ENCODE measurements around the gene PCDHB14.
"Not testable (repeated sequence)": the region's sequence is repeated elsewhere in the genome, so short reads cannot be mapped to it uniquely, and the experiment has no call there.

PCDHB14 gene

GRCh38 chr5:141236516-141237313 is 13.6 kb downstream of the PCDHB14 start:
- no peak overlapping the region for H3K4me2 ChIP-seq (ENCODE audit: low read depth, low read length, poor library complexity, severe bottlenecking)
- no peaks in the 10 kb centered on the region for H3K4me1 ChIP-seq (ENCODE audit: insufficient read depth, low read length, poor library complexity, severe bottlenecking)
- H2AFZ ChIP-seq (ENCODE audit: low read length) = no peak overlapping the region
- H3K27me3 ChIP-seq (ENCODE audit: insufficient read depth, low read length, poor library complexity, severe bottlenecking) = no peaks in the 10 kb centered on the region
- no peak for TF ChIP-seq EZH2phosphoT487 (IDR thresholded peaks at IDR 0.05; ENCODE audit: borderline replicate concordance)
- no peak for TF ChIP-seq CTCF (conservative IDR thresholded peaks at IDR 0.05; ENCODE audit: low read length)
- no peaks in the 10 kb centered on the region for H3K79me2 ChIP-seq (ENCODE audit: insufficient read depth, low read length)
- H4K20me1 ChIP-seq (ENCODE audit: insufficient read depth, low read length, poor library complexity, severe bottlenecking) = no peaks in the 10 kb centered on the region
- no peaks in the 10 kb centered on the region for H3K9me2 ChIP-seq (replicated peaks; ENCODE audit: low read depth, low read length)
- no peak overlapping the region for H3K4me3 ChIP-seq (ENCODE audit: low read length, poor library complexity, severe bottlenecking)
- H3K9me3 ChIP-seq (ENCODE audit: insufficient read depth, low read depth, low read length) = no peaks in the 10 kb centered on the region; the same call in 1 of the 2 replicates
- H3K36me3 ChIP-seq (ENCODE audit: insufficient read depth, low read length) = no peaks in the 10 kb centered on the region
- H3K9ac ChIP-seq (ENCODE audit: low read depth, low read length, poor library complexity, severe bottlenecking) = no peak overlapping the region
- H3F3A ChIP-seq (ENCODE audit: low read depth) = no peaks in the 10 kb centered on the region

GRCh38 chr5:141241496-141241895 is 18.4 kb downstream of the PCDHB14 start:
- no peak overlapping the region for H3K4me3 ChIP-seq (ENCODE audit: low read length, poor library complexity, severe bottlenecking)
- H3K36me3 ChIP-seq (ENCODE audit: insufficient read depth, low read length) = no peaks in the 10 kb centered on the region
- H3K79me2 ChIP-seq (ENCODE audit: insufficient read depth, low read length) = no peaks in the 10 kb centered on the region
- H3K27me3 ChIP-seq (ENCODE audit: insufficient read depth, low read length, poor library complexity, severe bottlenecking) = no peaks in the 10 kb centered on the region
- TF ChIP-seq EZH2phosphoT487 (IDR thresholded peaks at IDR 0.05; ENCODE audit: borderline replicate concordance) (no peak), CTCF (conservative IDR thresholded peaks at IDR 0.05; ENCODE audit: low read length) (no peak)
- H2AFZ ChIP-seq (ENCODE audit: low read length) = no peak overlapping the region
- no peak overlapping the region for H3K9ac ChIP-seq (ENCODE audit: low read depth, low read length, poor library complexity, severe bottlenecking)
- H3K9me3 ChIP-seq (ENCODE audit: insufficient read depth, low read depth, low read length) = peaks cover 4% of the 10 kb centered on the region
- no peak overlapping the region for H3K4me2 ChIP-seq (ENCODE audit: low read depth, low read length, poor library complexity, severe bottlenecking)
- no peaks in the 10 kb centered on the region for H4K20me1 ChIP-seq (ENCODE audit: insufficient read depth, low read length, poor library complexity, severe bottlenecking)
- no peaks in the 10 kb centered on the region for H3F3A ChIP-seq (ENCODE audit: low read depth)
- H3K4me1 ChIP-seq (ENCODE audit: insufficient read depth, low read length, poor library complexity, severe bottlenecking) = no peaks in the 10 kb centered on the region
- no peaks in the 10 kb centered on the region for H3K9me2 ChIP-seq (replicated peaks; ENCODE audit: low read depth, low read length)

- Histone ChIP-seq H3K27me3 (ENCODE audit: insufficient read depth, low read length, poor library complexity, severe bottlenecking) (no peaks in the 10 kb centered on the region), H4K20me1 (ENCODE audit: insufficient read depth, low read length, poor library complexity, severe bottlenecking) (no peaks in the 10 kb centered on the region), H3K79me2 (ENCODE audit: insufficient read depth, low read length) (no peaks in the 10 kb centered on the region), H2AFZ (ENCODE audit: low read length) (no peak within 1 kb of the TSS), H3K9ac (ENCODE audit: low read depth, low read length, poor library complexity, severe bottlenecking) (no peak within 1 kb of the TSS), H3K4me2 (ENCODE audit: low read depth, low read length, poor library complexity, severe bottlenecking) (no peak within 1 kb of the TSS), H3K4me1 (ENCODE audit: insufficient read depth, low read length, poor library complexity, severe bottlenecking) (no peaks in the 10 kb centered on the region), H3K9me2 (replicated peaks; ENCODE audit: low read depth, low read length) (no peaks in the 10 kb centered on the region), H3K9me3 (ENCODE audit: insufficient read depth, low read depth, low read length) (peaks cover 5% of the 10 kb centered on the region), H3K4me3 (ENCODE audit: low read length, poor library complexity, severe bottlenecking) (no peak within 1 kb of the TSS), H3K36me3 (ENCODE audit: insufficient read depth, low read length) (no peaks in the 10 kb centered on the region), H3F3A (ENCODE audit: low read depth) (no peaks in the 10 kb centered on the region)
- TF ChIP-seq EZH2phosphoT487 (IDR thresholded peaks at IDR 0.05; ENCODE audit: borderline replicate concordance) (no peak), CTCF (conservative IDR thresholded peaks at IDR 0.05; ENCODE audit: low read length) (no peak)
Measured at GRCh38 chr5:141245250-141245717, 22.1 kb downstream of the PCDHB14 start, which contains the start of gene PCDHB15. PCDHB15 (plus strand) TSS chr5:141245395; CDS start chr5:141245579, 184 bp downstream.

GRCh38 chr5:141246971-141247370 is 23.8 kb downstream of the PCDHB14 start:
- H3K9ac ChIP-seq (ENCODE audit: low read depth, low read length, poor library complexity, severe bottlenecking); H2AFZ ChIP-seq (ENCODE audit: low read length): not testable (repeated sequence)
- H3K9me3 ChIP-seq (ENCODE audit: insufficient read depth, low read depth, low read length) = peaks cover 12% of the 10 kb centered on the region

GRCh38 chr5:141247434-141247833 is 24.3 kb downstream of the PCDHB14 start:
- H3K27me3 ChIP-seq (ENCODE audit: insufficient read depth, low read length, poor library complexity, severe bottlenecking); H3F3A ChIP-seq (ENCODE audit: low read depth); H3K9ac ChIP-seq (ENCODE audit: low read depth, low read length, poor library complexity, severe bottlenecking); H3K4me1 ChIP-seq (ENCODE audit: insufficient read depth, low read length, poor library complexity, severe bottlenecking); H3K4me2 ChIP-seq (ENCODE audit: low read depth, low read length, poor library complexity, severe bottlenecking); H2AFZ ChIP-seq (ENCODE audit: low read length); H3K36me3 ChIP-seq (ENCODE audit: insufficient read depth, low read length); H4K20me1 ChIP-seq (ENCODE audit: insufficient read depth, low read length, poor library complexity, severe bottlenecking); H3K9me2 ChIP-seq (replicated peaks; ENCODE audit: low read depth, low read length); H3K4me3 ChIP-seq (ENCODE audit: low read length, poor library complexity, severe bottlenecking); H3K79me2 ChIP-seq (ENCODE audit: insufficient read depth, low read length); H3K9me3 ChIP-seq (ENCODE audit: insufficient read depth, low read depth, low read length): not testable (repeated sequence)

More at GRCh38 chr5:141246971-141247370, 23.8 kb downstream of the PCDHB14 start:
- H3K79me2 ChIP-seq (ENCODE audit: insufficient read depth, low read length); H3K4me1 ChIP-seq (ENCODE audit: insufficient read depth, low read length, poor library complexity, severe bottlenecking); H3K36me3 ChIP-seq (ENCODE audit: insufficient read depth, low read length); H3K9me2 ChIP-seq (replicated peaks; ENCODE audit: low read depth, low read length); H3F3A ChIP-seq (ENCODE audit: low read depth); H3K4me3 ChIP-seq (ENCODE audit: low read length, poor library complexity, severe bottlenecking); H3K27me3 ChIP-seq (ENCODE audit: insufficient read depth, low read length, poor library complexity, severe bottlenecking); H3K4me2 ChIP-seq (ENCODE audit: low read depth, low read length, poor library complexity, severe bottlenecking); H4K20me1 ChIP-seq (ENCODE audit: insufficient read depth, low read length, poor library complexity, severe bottlenecking): not testable (repeated sequence)
